T-cell (primary cell): ENCODE data around the gene RNPEP. TPM values are rescaled to one million over a fixed set of nuclear protein-coding genes. Genes with fewer than 3 reads are reported as not detected.

Experiments
- ATAC-seq, 4 experiments: fragments of 200-7000 bp in 3 of 4; fragments of 150-1000 bp in 1 of 4; cut with Tn5 transposase; replicated peaks in 1 of 4; 1 replicate in 3 of 4; 2 replicates in 1 of 4; pipeline ENCODE4 v1.10.0; 2021; ENCODE audit warnings: moderate library complexity in 3 of 4, mild to moderate bottlenecking in 2 of 4, moderate number of reproducible peaks in 1 of 4
- CTCF ChIA-PET, 2 donors: fragments of 300-600 bp; sonication (Branson Sonifier 250); formaldehyde crosslinking; loops; one replicate each; lab custom pipeline; 2022; ENCODE audit warnings: antibody characterized with exemption in 2 of 2; lab: Charles Lee
- POLR2A ChIA-PET, 2 donors: fragments of 300-600 bp; sonication (Branson Sonifier 250); formaldehyde crosslinking; loops; one replicate each; lab custom pipeline; 2022; ENCODE audit warnings: antibody characterized with exemption in 2 of 2; lab: Charles Lee
- DNase-seq, 35 experiments: peaks; one replicate each; pipeline versions ENCODE4 v3.0.0 to v3.0.0-alpha.2; 2013 to 2023
- H3K27ac ChIP-seq: one replicate; pipeline ENCODE4 v1.5.1; 2013; ENCODE audit warnings: low read length
- H3K27me3 ChIP-seq, 2 experiments: replicated peaks in 1 of 2; 1 replicate in 1 of 2; 2 replicates in 1 of 2; pipeline versions ENCODE4 v1.6.1 to v1.7.0; 2013; ENCODE audit warnings: low read length in 1 of 2, mixed read lengths in 1 of 2; ENCODE audit not compliant: control insufficient read depth in 2 of 2, insufficient read depth in 2 of 2; ENCODE audit errors: extremely low read depth in 1 of 2
- H3K36me3 ChIP-seq, 2 donors: 1 replicate in 1 of 2; 2 replicates in 1 of 2; pipeline versions ENCODE4 v1.6.1 to v1.7.0; 2013; ENCODE audit warnings: low read length in 1 of 2; ENCODE audit not compliant: control insufficient read depth in 2 of 2, insufficient read depth in 1 of 2; ENCODE audit errors: extremely low read depth in 1 of 2
- H3K4me1 ChIP-seq, 2 experiments: 1 replicate in 1 of 2; 2 replicates in 1 of 2; pipeline versions ENCODE4 v1.6.1 to v1.7.0; 2013; ENCODE audit warnings: low read length in 2 of 2, mixed read lengths in 1 of 2; ENCODE audit not compliant: insufficient read depth in 2 of 2, control insufficient read depth in 1 of 2; ENCODE audit errors: extremely low read depth in 1 of 2
- H3K4me3 ChIP-seq, 2 donors: 1 replicate in 1 of 2; 2 replicates in 1 of 2; pipeline versions ENCODE4 v1.5.1 to v1.7.0; 2013; ENCODE audit warnings: mild to moderate bottlenecking in 2 of 2, low read length in 1 of 2, moderate library complexity in 1 of 2; ENCODE audit not compliant: control insufficient read depth in 1 of 2; ENCODE audit errors: extremely low read depth in 1 of 2
- H3K9me3 ChIP-seq: 2 replicates; pipeline ENCODE4 v1.7.0; 2013
- H3K27ac Mint-ChIP-seq, 2 donors: one replicate each; pipeline ENCODE4 v1.8.0; 2020 to 2021; ENCODE audit warnings: mild to moderate bottlenecking in 2 of 2, mixed read lengths in 2 of 2
- H3K27me3 Mint-ChIP-seq, 2 donors: one replicate each; pipeline ENCODE4 v1.8.0; 2021 to 2022; ENCODE audit warnings: mixed read lengths in 2 of 2
- H3K36me3 Mint-ChIP-seq: one replicate; pipeline ENCODE4 v1.8.0; 2021; ENCODE audit warnings: mixed read lengths
- H3K4me1 Mint-ChIP-seq, 3 donors: one replicate each; pipeline ENCODE4 v1.8.0; 2020 to 2022; ENCODE audit warnings: mixed read lengths in 3 of 3, mild to moderate bottlenecking in 1 of 3
- H3K4me3 Mint-ChIP-seq, 3 donors: one replicate each; pipeline ENCODE4 v1.8.0; 2020 to 2022; ENCODE audit warnings: mild to moderate bottlenecking in 3 of 3, mixed read lengths in 3 of 3, moderate library complexity in 3 of 3
- H3K9me3 Mint-ChIP-seq, 3 donors: one replicate each; pipeline ENCODE4 v1.8.0; 2020 to 2022; ENCODE audit warnings: mixed read lengths in 3 of 3
- WGBS: methylation state at CpG from one replicate; pipeline ENCODE4 v1.1.5; 2013; ENCODE audit warnings: missing lambda C conversion rate; ENCODE audit not compliant: insufficient coverage; 5-methylcytosine and 5-hydroxymethylcytosine counted together
- total RNA-seq, 35 experiments: library from RNA in 6 of 35; stranded (reverse) in 6 of 35; fragments of 120-200 nt in 1 of 35; gene quantifications; one replicate each; pipeline versions ENCODE4 v1.2.1 to v1.2.4 and lab custom pipeline; 2013 to 2026

Gene RNPEP
- total RNA-seq, 5 donors from 2014 or later (not counting 1 experiment from before 2014, with no cell fraction given): 20.1 to 30.4 (median 23.9) TPM

- DNase-seq (no peak), ATAC-seq (no peak)
- peaks cover 0 to 4% (median 0%) of the 10 kb centered on the region in 3 donors for H3K4me1 Mint-ChIP-seq
- no peak overlapping the region for H3K27ac ChIP-seq
- H3K9me3 Mint-ChIP-seq: no peaks in the 10 kb centered on the region
- 86% methylated on average over 11 of the region's 17 CpGs for WGBS
- no peaks in the 10 kb centered on the region for H3K4me1 ChIP-seq
- no peaks in the 10 kb centered on the region for H3K36me3 ChIP-seq
- H3K27me3 Mint-ChIP-seq: peaks cover 14 to 17% of the 10 kb centered on the region in 2 donors
- peaks cover 3% of the 10 kb centered on the region for H3K36me3 Mint-ChIP-seq
- peaks cover 0 to 26% of the 10 kb centered on the region in 2 experiments for H3K27me3 ChIP-seq
- H3K27ac Mint-ChIP-seq: no peak overlapping the region
- no peak overlapping the region for H3K4me3 ChIP-seq
- CTCF ChIA-PET: no interaction called here
- H3K9me3 ChIP-seq: no peaks in the 10 kb centered on the region
- H3K4me3 Mint-ChIP-seq: no peak overlapping the region
- POLR2A ChIA-PET: no interaction called here
Observed at GRCh38 chr1:202014915-202015661, 32.6 kb downstream of the RNPEP start.

- Mint-ChIP-seq H3K4me1 (peaks cover 0 to 4% (median 0%) of the 10 kb centered on the region in 3 donors), H3K9me3 (no peaks in the 10 kb centered on the region), H3K36me3 (peaks cover 3% of the 10 kb centered on the region), H3K27me3 (peaks cover 14 to 17% of the 10 kb centered on the region in 2 donors), H3K27ac (no peak overlapping the region), H3K4me3 (no peak overlapping the region)
- peaks cover 0 to 26% of the 10 kb centered on the region in 2 experiments for H3K27me3 ChIP-seq
- DNase-seq (no peak), ATAC-seq (no peak)
- H3K27ac ChIP-seq: no peak overlapping the region
- no peaks in the 10 kb centered on the region for H3K36me3 ChIP-seq
- no peak overlapping the region for H3K4me3 ChIP-seq
- ChIA-PET CTCF (no interaction called here), POLR2A (no interaction called here)
- no CpG with 5 or more reads among the region's 3 CpGs for WGBS
- no peaks in the 10 kb centered on the region for H3K9me3 ChIP-seq
- H3K4me1 ChIP-seq: no peaks in the 10 kb centered on the region
Observed at GRCh38 chr1:202015662-202015937, 33.2 kb downstream of the RNPEP start.

GRCh38 chr1:202016022-202016810 lies 33.8 kb downstream of the RNPEP start:
- H3K4me3 ChIP-seq: no peak overlapping the region
- WGBS: 55% methylated on average over 6 of the region's 9 CpGs
- Mint-ChIP-seq H3K4me3 (no peak overlapping the region), H3K9me3 (no peaks in the 10 kb centered on the region), H3K27me3 (peaks cover 14 to 18% of the 10 kb centered on the region in 2 donors), H3K36me3 (peaks cover 3% of the 10 kb centered on the region), H3K4me1 (peaks cover 0 to 4% (median 0%) of the 10 kb centered on the region in 3 donors), H3K27ac (no peak overlapping the region)
- DNase-seq (no peak), ATAC-seq (no peak)
- no peaks in the 10 kb centered on the region for H3K4me1 ChIP-seq
- H3K36me3 ChIP-seq: no peaks in the 10 kb centered on the region
- no peaks in the 10 kb centered on the region for H3K9me3 ChIP-seq
- no peak overlapping the region for H3K27ac ChIP-seq
- ChIA-PET POLR2A (interaction anchor here in 1 of 2 donors (0.7 kb wide), 1 partner anchor 129 kb away, joined by 7 read pairs; no protein-coding TSS in a partner anchor), CTCF (interaction anchor here (0.5 kb wide), 2 partner anchors 28 to 221 kb away, joined by 4 read pairs; no protein-coding TSS in a partner anchor)
- peaks cover 0 to 24% of the 10 kb centered on the region in 2 experiments for H3K27me3 ChIP-seq

- WGBS: 84% methylated on average over 10 of the region's 21 CpGs
- no peaks in the 10 kb centered on the region for H3K36me3 ChIP-seq
- Mint-ChIP-seq H3K9me3 (no peaks in the 10 kb centered on the region), H3K27ac (no peak overlapping the region), H3K4me3 (no peak overlapping the region), H3K4me1 (peaks cover 0 to 4% (median 0%) of the 10 kb centered on the region in 3 donors), H3K36me3 (peaks cover 3% of the 10 kb centered on the region), H3K27me3 (peaks cover 18 to 19% of the 10 kb centered on the region in 2 donors)
- no peak for ATAC-seq
- no peaks in the 10 kb centered on the region for H3K9me3 ChIP-seq
- H3K4me1 ChIP-seq: no peaks in the 10 kb centered on the region
- no peak overlapping the region for H3K27ac ChIP-seq
- DNase-seq: no peak
- H3K4me3 ChIP-seq: no peak overlapping the region
- POLR2A ChIA-PET: interaction anchor here in 1 of 2 donors (0.7 kb wide), 1 partner anchor 130 kb away, joined by 7 read pairs; no protein-coding TSS in a partner anchor
- peaks cover 0 to 24% of the 10 kb centered on the region in 2 experiments for H3K27me3 ChIP-seq
- CTCF ChIA-PET: no interaction called here
Observed at GRCh38 chr1:202016811-202017748, 34.6 kb downstream of the RNPEP start.

- Mint-ChIP-seq H3K27me3 (peaks cover 18 to 20% of the 10 kb centered on the region in 2 donors), H3K36me3 (peaks cover 3% of the 10 kb centered on the region), H3K9me3 (no peaks in the 10 kb centered on the region), H3K27ac (no peak overlapping the region), H3K4me3 (no peak overlapping the region), H3K4me1 (peaks cover 0 to 4% (median 0%) of the 10 kb centered on the region in 3 donors)
- Histone ChIP-seq H3K27ac (no peak overlapping the region), H3K36me3 (no peaks in the 10 kb centered on the region), H3K4me1 (no peaks in the 10 kb centered on the region), H3K9me3 (no peaks in the 10 kb centered on the region), H3K27me3 (peaks cover 0 to 24% of the 10 kb centered on the region in 2 experiments), H3K4me3 (no peak overlapping the region)
- DNase-seq (no peak), ATAC-seq (no peak)
- ChIA-PET POLR2A (no interaction called here), CTCF (no interaction called here)
- WGBS: 86% methylated on average over 13 of the region's 18 CpGs
Observed at GRCh38 chr1:202017749-202018467, 35.5 kb downstream of the RNPEP start.
